Trophoblast cell (in vitro differentiated cells and primary cell): ENCODE results near the gene IGF2BP3.

Experiments
- DNase-seq, 2 donors: peaks; one replicate each; pipeline ENCODE4 v3.0.0-alpha.2; 2016
- H2AFZ ChIP-seq: 2 replicates; pipeline ENCODE4 v1.6.1; 2013; ENCODE audit warnings: low read length, moderate library complexity, mild to moderate bottlenecking; ENCODE audit not compliant: insufficient read depth, poor library complexity
- H2AK5ac ChIP-seq: 2 replicates; pipeline ENCODE4 v1.6.1; 2013; ENCODE audit warnings: mild to moderate bottlenecking, low read length
- H2BK120ac ChIP-seq: 2 replicates; pipeline ENCODE4 v1.6.1; 2013; ENCODE audit warnings: low read length, mild to moderate bottlenecking, moderate library complexity; ENCODE audit not compliant: insufficient read depth, poor library complexity
- H2BK12ac ChIP-seq: 2 replicates; pipeline ENCODE4 v1.6.1; 2013; ENCODE audit warnings: mild to moderate bottlenecking, low read length, moderate library complexity
- H2BK5ac ChIP-seq: 2 replicates; pipeline ENCODE4 v1.6.1; 2013; ENCODE audit warnings: low read length, low read depth, moderate library complexity, mild to moderate bottlenecking; ENCODE audit not compliant: poor library complexity
- H3K14ac ChIP-seq: 2 replicates; pipeline ENCODE4 v1.6.1; 2013; ENCODE audit warnings: mild to moderate bottlenecking, low read length
- H3K18ac ChIP-seq: 2 replicates; pipeline ENCODE4 v1.6.1; 2013; ENCODE audit warnings: mild to moderate bottlenecking, low read length
- H3K23ac ChIP-seq: 2 replicates; pipeline ENCODE4 v1.6.1; 2013; ENCODE audit warnings: low read length
- H3K27ac ChIP-seq: 2 replicates; pipeline ENCODE4 v1.5.1; 2013; ENCODE audit warnings: low read depth, mild to moderate bottlenecking, inconsistent platforms, low read length, moderate library complexity
- H3K27me3 ChIP-seq: 2 replicates; pipeline ENCODE4 v1.6.1; 2013; ENCODE audit warnings: inconsistent platforms, mild to moderate bottlenecking, low read length, moderate library complexity; ENCODE audit not compliant: insufficient read depth
- H3K36me3 ChIP-seq, 2 experiments: 1 replicate in 1 of 2; 2 replicates in 1 of 2; pipeline ENCODE4 v1.6.1; 2013; ENCODE audit warnings: low read length in 2 of 2, mild to moderate bottlenecking in 2 of 2, moderate library complexity in 1 of 2; ENCODE audit not compliant: insufficient read depth in 2 of 2, control insufficient read depth in 1 of 2
- H3K4ac ChIP-seq: 2 replicates; pipeline ENCODE4 v1.6.1; 2013; ENCODE audit warnings: low read depth, mild to moderate bottlenecking, low read length, moderate library complexity
- H3K4me1 ChIP-seq, 2 experiments: 1 replicate in 1 of 2; 2 replicates in 1 of 2; pipeline ENCODE4 v1.6.1; 2013; ENCODE audit warnings: low read length in 2 of 2, mild to moderate bottlenecking in 2 of 2, moderate library complexity in 1 of 2; ENCODE audit not compliant: insufficient read depth in 2 of 2, control insufficient read depth in 1 of 2
- H3K4me2 ChIP-seq: 2 replicates; pipeline ENCODE4 v1.6.1; 2013; ENCODE audit warnings: inconsistent platforms, mild to moderate bottlenecking, low read length, moderate library complexity
- H3K4me3 ChIP-seq: 2 replicates; pipeline ENCODE4 v1.5.1; 2013; ENCODE audit warnings: mild to moderate bottlenecking, low read depth, low read length, inconsistent platforms
- H3K79me1 ChIP-seq: one replicate; pipeline ENCODE4 v1.6.1; 2013; ENCODE audit warnings: low read length
- H3K79me2 ChIP-seq: 2 replicates; pipeline ENCODE4 v1.6.1; 2013; ENCODE audit warnings: low read length, mild to moderate bottlenecking; ENCODE audit not compliant: control insufficient read depth, insufficient read depth, poor library complexity
- H3K9ac ChIP-seq: 2 replicates; pipeline ENCODE4 v1.6.1; 2013; ENCODE audit warnings: mild to moderate bottlenecking, low read length
- H3K9me3 ChIP-seq: 2 replicates; pipeline ENCODE4 v1.6.1; 2013; ENCODE audit warnings: low read depth, mild to moderate bottlenecking, control low read depth, inconsistent platforms, low read length; ENCODE audit not compliant: insufficient read depth
- H4K12ac ChIP-seq: 2 replicates; pipeline ENCODE4 v1.6.1; 2013; ENCODE audit warnings: low read depth, mild to moderate bottlenecking, low read length, moderate library complexity
- H4K8ac ChIP-seq: 2 replicates; pipeline ENCODE4 v1.6.1; 2013; ENCODE audit warnings: low read depth, mild to moderate bottlenecking, low read length, moderate library complexity
- H4K91ac ChIP-seq: one replicate; pipeline ENCODE4 v1.6.1; 2013; ENCODE audit warnings: low read depth, mild to moderate bottlenecking, low read length, moderate library complexity
- WGBS: extraction: QIAGEN DNeasy Blood & Tissue Kit; methylation state at CpG from one replicate; pipeline ENCODE4 v1.1.7; 2013; ENCODE audit warnings: missing lambda C conversion rate; ENCODE audit not compliant: insufficient read length, insufficient coverage; ENCODE audit errors: extremely low coverage; 5-methylcytosine and 5-hydroxymethylcytosine counted together

Gene IGF2BP3

GRCh38 chr7:23476286-23477156 is 6.2 kb upstream of the IGF2BP3 start:
- H3K79me1 ChIP-seq: peaks cover 14% of the 10 kb centered on the region
- H4K12ac ChIP-seq: no peak overlapping the region
- peaks cover 2 to 3% of the 10 kb centered on the region in 2 experiments for H3K4me1 ChIP-seq
- H2BK5ac ChIP-seq: no peak overlapping the region
- H4K8ac ChIP-seq: no peak overlapping the region
- H3K14ac ChIP-seq: no peak overlapping the region
- H3K27me3 ChIP-seq: no peaks in the 10 kb centered on the region
- H3K27ac ChIP-seq: no peak overlapping the region
- no peaks in the 10 kb centered on the region for H3K9me3 ChIP-seq
- no peak overlapping the region for H2BK120ac ChIP-seq
- H3K23ac ChIP-seq: no peak overlapping the region
- no peak overlapping the region for H3K4me3 ChIP-seq
- H2BK12ac ChIP-seq: no peak overlapping the region
- DNase-seq: no peak
- no peak overlapping the region for H3K4me2 ChIP-seq
- H2AFZ ChIP-seq: no peak overlapping the region
- H3K4ac ChIP-seq: no peak overlapping the region
- peaks cover 7% of the 10 kb centered on the region for H3K79me2 ChIP-seq
- H3K9ac ChIP-seq: no peak overlapping the region
- no peak overlapping the region for H2AK5ac ChIP-seq
- H4K91ac ChIP-seq: no peak overlapping the region
- H3K18ac ChIP-seq: no peak overlapping the region
- H3K36me3 ChIP-seq: no peaks in the 10 kb centered on the region

- no peak overlapping the region for H2BK5ac ChIP-seq
- H3K23ac ChIP-seq: no peak overlapping the region
- H2BK120ac ChIP-seq: no peak overlapping the region
- no peak overlapping the region for H3K14ac ChIP-seq
- H3K79me1 ChIP-seq: peaks cover 20% of the 10 kb centered on the region
- peaks cover 2 to 3% of the 10 kb centered on the region in 2 experiments for H3K4me1 ChIP-seq
- H3K4me2 ChIP-seq: no peak overlapping the region
- DNase-seq: no peak
- H3K27ac ChIP-seq: no peak overlapping the region
- H3K4ac ChIP-seq: no peak overlapping the region
- no peak overlapping the region for H3K18ac ChIP-seq
- no peak overlapping the region for H2AFZ ChIP-seq
- H3K4me3 ChIP-seq: no peak overlapping the region
- no peak overlapping the region for H3K9ac ChIP-seq
- no peak overlapping the region for H4K8ac ChIP-seq
- no peak overlapping the region for H4K91ac ChIP-seq
- H4K12ac ChIP-seq: no peak overlapping the region
- H3K79me2 ChIP-seq: peaks cover 8% of the 10 kb centered on the region
- no peaks in the 10 kb centered on the region for H3K36me3 ChIP-seq
- no peak overlapping the region for H2AK5ac ChIP-seq
- no peak overlapping the region for H2BK12ac ChIP-seq
- no peaks in the 10 kb centered on the region for H3K27me3 ChIP-seq
- H3K9me3 ChIP-seq: no peaks in the 10 kb centered on the region
Measured at GRCh38 chr7:23475576-23475839, 5.2 kb upstream of the IGF2BP3 start.

GRCh38 chr7:23474829-23475575 is 4.7 kb upstream of the IGF2BP3 start:
- peak overlapping the region; percentile 20 for H2BK120ac ChIP-seq
- H2AFZ ChIP-seq: peak overlapping the region; percentile 64
- no peaks in the 10 kb centered on the region for H3K27me3 ChIP-seq
- H4K12ac ChIP-seq: no peak overlapping the region
- H3K9ac ChIP-seq: peak overlapping the region; percentile 79
- peaks cover 8% of the 10 kb centered on the region for H3K79me2 ChIP-seq
- WGBS: no CpG with 5 or more reads among the region's 15 CpGs
- no peak overlapping the region for H3K18ac ChIP-seq
- peak overlapping the region; percentile 29 for H3K4ac ChIP-seq
- H3K4me1 ChIP-seq: peaks cover 2 to 3% of the 10 kb centered on the region in 2 experiments
- H3K4me3 ChIP-seq: peak overlapping the region; percentile 68
- no peaks in the 10 kb centered on the region for H3K36me3 ChIP-seq
- peaks cover 22% of the 10 kb centered on the region for H3K79me1 ChIP-seq
- peak overlapping the region; percentile 17 for H4K91ac ChIP-seq
- peak overlapping the region; percentile 67 for H2BK5ac ChIP-seq
- H3K9me3 ChIP-seq: no peaks in the 10 kb centered on the region
- peak overlapping the region; percentile 38 for H3K14ac ChIP-seq
- H2AK5ac ChIP-seq: no peak overlapping the region
- no peak overlapping the region for H2BK12ac ChIP-seq
- H3K23ac ChIP-seq: peak overlapping the region; percentile 54
- peak overlapping the region; percentile 97 for H3K4me2 ChIP-seq
- H3K27ac ChIP-seq: peak overlapping the region; percentile 92
- no peak for DNase-seq
- H4K8ac ChIP-seq: peak overlapping the region; percentile 22

GRCh38 chr7:23474094-23474828 is 4.0 kb upstream of the IGF2BP3 start:
- Histone ChIP-seq H3K79me1 (peaks cover 29% of the 10 kb centered on the region), H2BK12ac (peak overlapping the region; percentile 44), H3K9ac (peak overlapping the region; percentile 84), H2BK5ac (peak overlapping the region; percentile 92), H3K14ac (peak overlapping the region; percentile 99), H3K4me3 (peak overlapping the region; percentile 93), H4K12ac (peak overlapping the region; percentile 87), H3K27me3 (no peaks in the 10 kb centered on the region), H3K23ac (peak overlapping the region; percentile 54), H3K4me1 (peaks cover 2 to 3% of the 10 kb centered on the region in 2 experiments), H4K91ac (peak overlapping the region; percentile 93), H3K79me2 (peaks cover 15% of the 10 kb centered on the region), H3K4ac (peak overlapping the region; percentile 83), H3K36me3 (no peaks in the 10 kb centered on the region), H3K9me3 (no peaks in the 10 kb centered on the region), H2BK120ac (peak overlapping the region; percentile 96), H3K18ac (peak overlapping the region; percentile 95), H3K27ac (peak overlapping the region; percentile 94), H2AK5ac (peak overlapping the region; percentile 94), H2AFZ (peak overlapping the region; percentile 91), H3K4me2 (peak overlapping the region; percentile 97), H4K8ac (peak overlapping the region; percentile 93)
- no CpG with 5 or more reads among the region's 66 CpGs for WGBS
- DNase-seq: peak; percentile 98
